ENCODE data around the gene MMP23B.
"Not testable (repeated sequence)": the region's sequence is repeated elsewhere in the genome, so short reads cannot be mapped to it uniquely, and the experiment has no call there.

MMP23B gene

GRCh38 chr1:1658583-1659549 lies 26.9 kb downstream of the MMP23B start, which contains the start of gene CDK11B:
Gene CDK11B (minus strand): TSS chr1:1659004. CDS start chr1:1657485, 1,519 bp downstream.
- H3K79me1 ChIP-seq (ENCODE audit: low read depth, low read length); H2AK5ac ChIP-seq (ENCODE audit: low read depth, low read length); H3K4ac ChIP-seq (ENCODE audit: low read length); H3K9me3 ChIP-seq (replicated peaks in 1 of 2; ENCODE audit: control insufficient read depth in 2 of 2, insufficient read depth in 1 of 2, low read depth in 1 of 2, low read length in 2 of 2); H3K4me1 ChIP-seq (ENCODE audit: control insufficient read depth in 2 of 2, insufficient read depth in 1 of 2, low read depth in 1 of 2, low read length in 2 of 2); H4K91ac ChIP-seq (ENCODE audit: low read depth, low read length, poor library complexity); H3K27me3 ChIP-seq (ENCODE audit: control insufficient read depth in 3 of 3, insufficient read depth in 3 of 3, low read depth in 1 of 3, low read length in 3 of 3); H3K23ac ChIP-seq (ENCODE audit: low read depth, low read length, poor library complexity); H2BK15ac ChIP-seq (ENCODE audit: low read length): not testable (repeated sequence)
- Histone ChIP-seq H2BK5ac (ENCODE audit: low read length) (peak within 1 kb of the TSS; percentile 99), H3K27ac (replicated peaks; ENCODE audit: low read length) (peak within 1 kb of the TSS; percentile 100), H3K4me3 (ENCODE audit: low read length in 2 of 2) (peak within 1 kb of the TSS; percentile 51 to 90), H3K36me3 (replicated peaks in 1 of 2; ENCODE audit: control insufficient read depth in 2 of 2, insufficient read depth in 2 of 2, low read length in 2 of 2) (peaks cover 10 to 40% of the 10 kb centered on the region in 2 donors), H3K9ac (ENCODE audit: low read depth, low read length, poor library complexity) (peak within 1 kb of the TSS; percentile 60), H3K18ac (ENCODE audit: low read length) (peak within 1 kb of the TSS; percentile 99), H2BK120ac (ENCODE audit: low read depth, low read length) (peak within 1 kb of the TSS; percentile 81), H3K4me2 (ENCODE audit: insufficient read depth, low read length, poor library complexity, severe bottlenecking) (peak within 1 kb of the TSS; percentile 40), H4K8ac (ENCODE audit: low read depth, low read length) (peak within 1 kb of the TSS; percentile 82), H2BK12ac (ENCODE audit: low read length) (peak within 1 kb of the TSS; percentile 73), H2AFZ (ENCODE audit: low read length) (peak within 1 kb of the TSS; percentile 82), H3K14ac (ENCODE audit: low read length) (peak within 1 kb of the TSS; percentile 98)
- no CpG with 5 or more reads among the region's 96 CpGs for WGBS, 2 donors (ENCODE audit: extremely low coverage in 2 of 2, insufficient read length in 2 of 2, insufficient replicate concordance in 1 of 2)
- peak; percentile 92 for DNase-seq (ENCODE audit: low spot score)

- not testable (repeated sequence) for H3K9me3 ChIP-seq (replicated peaks in 1 of 2; ENCODE audit: control insufficient read depth in 2 of 2, insufficient read depth in 1 of 2, low read depth in 1 of 2, low read length in 2 of 2); H2BK120ac ChIP-seq (ENCODE audit: low read depth, low read length); H2AK5ac ChIP-seq (ENCODE audit: low read depth, low read length); H3K4me1 ChIP-seq (ENCODE audit: control insufficient read depth in 2 of 2, insufficient read depth in 1 of 2, low read depth in 1 of 2, low read length in 2 of 2); H4K8ac ChIP-seq (ENCODE audit: low read depth, low read length); H3K4ac ChIP-seq (ENCODE audit: low read length); H3K9ac ChIP-seq (ENCODE audit: low read depth, low read length, poor library complexity); H2AFZ ChIP-seq (ENCODE audit: low read length); H2BK15ac ChIP-seq (ENCODE audit: low read length); H2BK12ac ChIP-seq (ENCODE audit: low read length); H3K4me3 ChIP-seq (ENCODE audit: low read length in 2 of 2); H3K27ac ChIP-seq (replicated peaks; ENCODE audit: low read length); H4K91ac ChIP-seq (ENCODE audit: low read depth, low read length, poor library complexity); H3K4me2 ChIP-seq (ENCODE audit: insufficient read depth, low read length, poor library complexity, severe bottlenecking); H2BK5ac ChIP-seq (ENCODE audit: low read length); H3K27me3 ChIP-seq (ENCODE audit: control insufficient read depth in 3 of 3, insufficient read depth in 3 of 3, low read depth in 1 of 3, low read length in 3 of 3); H3K14ac ChIP-seq (ENCODE audit: low read length); H3K79me1 ChIP-seq (ENCODE audit: low read depth, low read length); DNase-seq (ENCODE audit: low spot score); H3K18ac ChIP-seq (ENCODE audit: low read length); H3K23ac ChIP-seq (ENCODE audit: low read depth, low read length, poor library complexity)
- no CpG with 5 or more reads among the region's 9 CpGs for WGBS, 2 donors (ENCODE audit: extremely low coverage in 2 of 2, insufficient read length in 2 of 2, insufficient replicate concordance in 1 of 2)
- H3K36me3 ChIP-seq (replicated peaks in 1 of 2; ENCODE audit: control insufficient read depth in 2 of 2, insufficient read depth in 2 of 2, low read length in 2 of 2), result peaks cover 18 to 31% of the 10 kb centered on the region in 2 donors
Measured at GRCh38 chr1:1662392-1662791, 30.4 kb downstream of the MMP23B start.

GRCh38 chr1:1662830-1663560 lies 31.0 kb downstream of the MMP23B start:
- not testable (repeated sequence) for H2BK15ac ChIP-seq (ENCODE audit: low read length); H3K9me3 ChIP-seq (replicated peaks in 1 of 2; ENCODE audit: control insufficient read depth in 2 of 2, insufficient read depth in 1 of 2, low read depth in 1 of 2, low read length in 2 of 2); H3K27me3 ChIP-seq (ENCODE audit: control insufficient read depth in 3 of 3, insufficient read depth in 3 of 3, low read depth in 1 of 3, low read length in 3 of 3); H4K8ac ChIP-seq (ENCODE audit: low read depth, low read length); H3K4ac ChIP-seq (ENCODE audit: low read length); H3K27ac ChIP-seq (replicated peaks; ENCODE audit: low read length); H3K14ac ChIP-seq (ENCODE audit: low read length); H2BK120ac ChIP-seq (ENCODE audit: low read depth, low read length); H2BK5ac ChIP-seq (ENCODE audit: low read length); H3K23ac ChIP-seq (ENCODE audit: low read depth, low read length, poor library complexity); H2BK12ac ChIP-seq (ENCODE audit: low read length); H3K79me1 ChIP-seq (ENCODE audit: low read depth, low read length); H3K18ac ChIP-seq (ENCODE audit: low read length); H4K91ac ChIP-seq (ENCODE audit: low read depth, low read length, poor library complexity); H3K4me2 ChIP-seq (ENCODE audit: insufficient read depth, low read length, poor library complexity, severe bottlenecking); H3K4me1 ChIP-seq (ENCODE audit: control insufficient read depth in 2 of 2, insufficient read depth in 1 of 2, low read depth in 1 of 2, low read length in 2 of 2); DNase-seq (ENCODE audit: low spot score); H2AK5ac ChIP-seq (ENCODE audit: low read depth, low read length); H2AFZ ChIP-seq (ENCODE audit: low read length); H3K9ac ChIP-seq (ENCODE audit: low read depth, low read length, poor library complexity); H3K4me3 ChIP-seq (ENCODE audit: low read length in 2 of 2)
- no CpG with 5 or more reads among the region's 15 CpGs for WGBS, 2 donors (ENCODE audit: extremely low coverage in 2 of 2, insufficient read length in 2 of 2, insufficient replicate concordance in 1 of 2)
- H3K36me3 ChIP-seq (replicated peaks in 1 of 2; ENCODE audit: control insufficient read depth in 2 of 2, insufficient read depth in 2 of 2, low read length in 2 of 2), result peaks cover 18 to 34% of the 10 kb centered on the region in 2 donors

GRCh38 chr1:1664318-1664717 lies 32.3 kb downstream of the MMP23B start:
- not testable (repeated sequence) for H2BK12ac ChIP-seq (ENCODE audit: low read length); H3K27ac ChIP-seq (replicated peaks; ENCODE audit: low read length); H3K14ac ChIP-seq (ENCODE audit: low read length); H3K9ac ChIP-seq (ENCODE audit: low read depth, low read length, poor library complexity); H4K91ac ChIP-seq (ENCODE audit: low read depth, low read length, poor library complexity); H3K23ac ChIP-seq (ENCODE audit: low read depth, low read length, poor library complexity); H3K9me3 ChIP-seq (replicated peaks in 1 of 2; ENCODE audit: control insufficient read depth in 2 of 2, insufficient read depth in 1 of 2, low read depth in 1 of 2, low read length in 2 of 2); H2BK15ac ChIP-seq (ENCODE audit: low read length); H3K27me3 ChIP-seq (ENCODE audit: control insufficient read depth in 3 of 3, insufficient read depth in 3 of 3, low read depth in 1 of 3, low read length in 3 of 3); H3K4me3 ChIP-seq (ENCODE audit: low read length in 2 of 2); DNase-seq (ENCODE audit: low spot score); H3K79me1 ChIP-seq (ENCODE audit: low read depth, low read length); H4K8ac ChIP-seq (ENCODE audit: low read depth, low read length); H2BK5ac ChIP-seq (ENCODE audit: low read length); H3K4me2 ChIP-seq (ENCODE audit: insufficient read depth, low read length, poor library complexity, severe bottlenecking); H2BK120ac ChIP-seq (ENCODE audit: low read depth, low read length); H3K18ac ChIP-seq (ENCODE audit: low read length); H3K4ac ChIP-seq (ENCODE audit: low read length); H2AFZ ChIP-seq (ENCODE audit: low read length); H2AK5ac ChIP-seq (ENCODE audit: low read depth, low read length); H3K4me1 ChIP-seq (ENCODE audit: control insufficient read depth in 2 of 2, insufficient read depth in 1 of 2, low read depth in 1 of 2, low read length in 2 of 2)
- peaks cover 21 to 45% of the 10 kb centered on the region in 2 donors for H3K36me3 ChIP-seq (replicated peaks in 1 of 2; ENCODE audit: control insufficient read depth in 2 of 2, insufficient read depth in 2 of 2, low read length in 2 of 2)
- WGBS, 2 donors (ENCODE audit: extremely low coverage in 2 of 2, insufficient read length in 2 of 2, insufficient replicate concordance in 1 of 2), result no CpG with 5 or more reads among the region's 11 CpGs

Data from neuronal stem cell (in vitro differentiated cells).